ENCODE results near the gene SMPD3. TPM values are rescaled to one million over a fixed set of nuclear protein-coding genes. Genes with fewer than 3 reads are reported as not detected.

Gene SMPD3
- total RNA-seq, 1 experiment from 2014 or later: 0.70 TPM

GRCh38 chr16:68331879-68332410 lies 116.4 kb downstream of the SMPD3 start:
- no peak overlapping the region for H3K27ac ChIP-seq (ENCODE audit: insufficient read length, low read depth, low read length)
- H3K18ac ChIP-seq (ENCODE audit: insufficient read length, low read depth, low read length): no peak overlapping the region
- no peaks in the 10 kb centered on the region for H3K79me1 ChIP-seq (ENCODE audit: insufficient read depth, low read depth, low read length, poor library complexity, severe bottlenecking)
- H3T11ph ChIP-seq (ENCODE audit: low read length): no peak overlapping the region
- Mint-ChIP-seq H3K4me3 (no peak overlapping the region), H3K36me3 (ENCODE audit: insufficient read depth in 1 of 3, low read depth in 3 of 3) (peaks cover 2 to 48% (median 26%) of the 10 kb centered on the region in 3 experiments; a peak in 6 of 7 replicates), H3K9me3 (no peaks in the 10 kb centered on the region), H3K4me1 (peaks cover 3 to 6% of the 10 kb centered on the region in 2 experiments; a peak in 3 of 4 replicates), H3K27ac (peak overlapping the region in 2 of 3 experiments; percentile 17 to 63; a peak in 4 of 7 replicates), H3K27me3 (ENCODE audit: low read depth) (no peaks in the 10 kb centered on the region)
- H2BK15ac ChIP-seq (ENCODE audit: low read depth, low read length): no peak overlapping the region
- no peaks in the 10 kb centered on the region for H3K79me2 ChIP-seq (ENCODE audit: insufficient read depth, low read length)
- no peak overlapping the region for H4K8ac ChIP-seq (replicated peaks; ENCODE audit: insufficient read length, low read depth, low read length)
- H3K4me2 ChIP-seq (ENCODE audit: insufficient read depth, insufficient read length, low read length): no peak overlapping the region
- no peak overlapping the region for H2BK5ac ChIP-seq (ENCODE audit: insufficient read length, low read length)
- no peaks in the 10 kb centered on the region for H4K20me1 ChIP-seq (ENCODE audit: control insufficient read depth, insufficient read depth, insufficient read length)
- H2BK20ac ChIP-seq (ENCODE audit: low read depth, low read length, poor library complexity, severe bottlenecking): no peak overlapping the region
- H3K14ac ChIP-seq (ENCODE audit: insufficient read depth, low read length): no peak overlapping the region
- H3K4ac ChIP-seq (ENCODE audit: low read depth, low read length): no peak overlapping the region
- H3K23me2 ChIP-seq (ENCODE audit: insufficient read length, low read depth, low read length, poor library complexity, severe bottlenecking): no peaks in the 10 kb centered on the region
- H3K4me1 ChIP-seq (ENCODE audit: insufficient read depth, low read length): no peaks in the 10 kb centered on the region
- no peak overlapping the region for H4K5ac ChIP-seq (ENCODE audit: insufficient read length, low read depth, low read length)
- no peak overlapping the region for H3K9ac ChIP-seq (ENCODE audit: extremely low read depth, insufficient read length, low read length)
- no peak overlapping the region for H3K56ac ChIP-seq (ENCODE audit: insufficient read length, low read depth, low read length)
- H3K27me3 ChIP-seq (ENCODE audit: insufficient read depth, low read length): no peaks in the 10 kb centered on the region; the same call in 1 of the 2 replicates
- no peak overlapping the region for H2BK12ac ChIP-seq (ENCODE audit: insufficient read length, low read depth, low read length)
- DNase-seq: no peak
- H2AK5ac ChIP-seq (ENCODE audit: insufficient read length, low read length): no peak overlapping the region
- H3K9me3 ChIP-seq (ENCODE audit: control insufficient read depth, low read depth, low read length): no peaks in the 10 kb centered on the region
- no peak overlapping the region for H4K91ac ChIP-seq (ENCODE audit: insufficient read length, low read depth, low read length)
- TF ChIP-seq CTCF (conservative IDR thresholded peaks at IDR 0.05): no peak
- H2AFZ ChIP-seq (ENCODE audit: low read length): no peak overlapping the region
- H3K23ac ChIP-seq (ENCODE audit: insufficient read length, low read depth, low read length): no peak overlapping the region
- WGBS (ENCODE audit: extremely low coverage, insufficient read length, low lambda C conversion rate): no CpG with 5 or more reads among the region's 4 CpGs
- no peak overlapping the region for H2BK120ac ChIP-seq (ENCODE audit: low read depth, low read length, poor library complexity, severe bottlenecking)
